ENCODE data around the gene RMDN2. TPM values are rescaled to one million over a fixed set of nuclear protein-coding genes. Genes with fewer than 3 reads are reported as not detected.
"Not testable (repeated sequence)": the region's sequence is repeated elsewhere in the genome, so short reads cannot be mapped to it uniquely, and the experiment has no call there.

Gene RMDN2
- total RNA-seq, 1 donor from 2014 or later = 7.0 TPM

- Mint-ChIP-seq H3K27me3 (no peaks in the 10 kb centered on the region), H3K36me3 (peaks cover 31% of the 10 kb centered on the region), H3K4me1 (ENCODE audit: unreplicated experiment) (no peaks in the 10 kb centered on the region), H3K27ac (no peak overlapping the region), H3K9me3 (peaks cover 18% of the 10 kb centered on the region), H3K4me3 (no peak overlapping the region)
- no peak for DNase-seq (ENCODE audit: extremely low spot score, unreplicated experiment)
- no peak for TF ChIP-seq CTCF (conservative IDR thresholded peaks at IDR 0.05)
Measured at GRCh38 chr2:37934591-37935513, 9.8 kb downstream of the RMDN2 start.

- Mint-ChIP-seq H3K9me3 (peaks cover 23% of the 10 kb centered on the region), H3K36me3 (peaks cover 24% of the 10 kb centered on the region)
- H3K27ac Mint-ChIP-seq; H3K27me3 Mint-ChIP-seq; H3K4me3 Mint-ChIP-seq; DNase-seq (ENCODE audit: extremely low spot score, unreplicated experiment); H3K4me1 Mint-ChIP-seq (ENCODE audit: unreplicated experiment): not testable (repeated sequence)
Measured at GRCh38 chr2:37937568-37937967, 12.5 kb downstream of the RMDN2 start.

GRCh38 chr2:37941267-37941666, 16.2 kb downstream of the RMDN2 start:
- not testable (repeated sequence) for H3K4me3 Mint-ChIP-seq; H3K27ac Mint-ChIP-seq; DNase-seq (ENCODE audit: extremely low spot score, unreplicated experiment); H3K27me3 Mint-ChIP-seq; H3K4me1 Mint-ChIP-seq (ENCODE audit: unreplicated experiment)
- Mint-ChIP-seq H3K9me3 (peaks cover 18% of the 10 kb centered on the region), H3K36me3 (peaks cover 13% of the 10 kb centered on the region)

GRCh38 chr2:37944268-37944667, 19.2 kb downstream of the RMDN2 start:
- Mint-ChIP-seq H3K27ac (no peak overlapping the region), H3K36me3 (peaks cover 4% of the 10 kb centered on the region), H3K27me3 (no peaks in the 10 kb centered on the region), H3K4me1 (ENCODE audit: unreplicated experiment) (no peaks in the 10 kb centered on the region), H3K9me3 (peaks cover 9% of the 10 kb centered on the region), H3K4me3 (no peak overlapping the region)
- DNase-seq (ENCODE audit: extremely low spot score, unreplicated experiment) = no peak
- no peak for TF ChIP-seq CTCF (conservative IDR thresholded peaks at IDR 0.05)

- TF ChIP-seq CTCF (conservative IDR thresholded peaks at IDR 0.05) = no peak
- Mint-ChIP-seq H3K9me3 (no peaks in the 10 kb centered on the region), H3K27me3 (no peaks in the 10 kb centered on the region), H3K4me3 (no peak overlapping the region), H3K27ac (no peak overlapping the region), H3K4me1 (ENCODE audit: unreplicated experiment) (no peaks in the 10 kb centered on the region), H3K36me3 (no peaks in the 10 kb centered on the region)
- no peak for DNase-seq (ENCODE audit: extremely low spot score, unreplicated experiment)
Measured at GRCh38 chr2:37947306-37947705, 22.2 kb downstream of the RMDN2 start.

GRCh38 chr2:37962018-37962739, 37.1 kb downstream of the RMDN2 start:
- not testable (repeated sequence) for DNase-seq (ENCODE audit: extremely low spot score, unreplicated experiment); H3K4me1 Mint-ChIP-seq (ENCODE audit: unreplicated experiment); H3K36me3 Mint-ChIP-seq; H3K4me3 Mint-ChIP-seq; H3K27me3 Mint-ChIP-seq; H3K27ac Mint-ChIP-seq
- H3K9me3 Mint-ChIP-seq = peaks cover 34% of the 10 kb centered on the region

- not testable (repeated sequence) for H3K27ac Mint-ChIP-seq; H3K36me3 Mint-ChIP-seq; H3K27me3 Mint-ChIP-seq; DNase-seq (ENCODE audit: extremely low spot score, unreplicated experiment); H3K4me1 Mint-ChIP-seq (ENCODE audit: unreplicated experiment); H3K4me3 Mint-ChIP-seq
- peaks cover 34% of the 10 kb centered on the region for H3K9me3 Mint-ChIP-seq
Measured at GRCh38 chr2:37962740-37963121, 37.6 kb downstream of the RMDN2 start.

GRCh38 chr2:37963901-37964300, 38.8 kb downstream of the RMDN2 start:
- not testable (repeated sequence) for H3K27ac Mint-ChIP-seq; H3K27me3 Mint-ChIP-seq; H3K4me1 Mint-ChIP-seq (ENCODE audit: unreplicated experiment); H3K36me3 Mint-ChIP-seq; H3K4me3 Mint-ChIP-seq; DNase-seq (ENCODE audit: extremely low spot score, unreplicated experiment)
- H3K9me3 Mint-ChIP-seq = peaks cover 26% of the 10 kb centered on the region

All from type B pancreatic cell (in vitro differentiated cells).